PC-3 (cell line): ENCODE data around the gene NAA38. TPM values are rescaled to one million over a fixed set of nuclear protein-coding genes. Genes with fewer than 3 reads are reported as not detected.
A peak's percentile ranks its signal among the peaks of the same experiment; 100 is the strongest.

Source experiments
- ATAC-seq: fragments of 200-7000 bp; cut with Tn5 transposase; 2 replicates; pipeline ENCODE4 v1.9.1; 2020; ENCODE audit warnings: mild to moderate bottlenecking, moderate library complexity
- BruUV-seq: library from RNA; stranded (reverse); fragments of 400-500 nt; replicated peaks from 2 replicates; lab custom pipeline; 2021; lab: Mats Ljungman, UMichigan
- CTCF ChIA-PET: fragments of 300-600 bp; sonication (Branson Sonifier 250); formaldehyde crosslinking; loops from one replicate; lab custom pipeline; 2022; ENCODE audit warnings: antibody characterized with exemption; lab: Charles Lee
- POLR2A ChIA-PET: fragments of 300-600 bp; sonication (Branson Sonifier 250); formaldehyde crosslinking; loops from one replicate; lab custom pipeline; 2022; ENCODE audit warnings: antibody characterized with exemption; ENCODE audit not compliant: unreplicated experiment; lab: Charles Lee
- DNase-seq: peaks from one replicate; pipeline ENCODE4 v3.0.0-alpha.2; 2015
- H2AFZ ChIP-seq: fragments of 300-600 bp; sonication (generic); 2 replicates; pipeline ENCODE4 v1.6.0; 2016; ENCODE audit warnings: antibody characterized with exemption, low read length
- H3F3A ChIP-seq: fragments of 300-600 bp; sonication (generic); one replicate; pipeline ENCODE4 v1.6.0; 2017; ENCODE audit warnings: antibody characterized with exemption, low read length, control low read depth, mild to moderate bottlenecking; ENCODE audit not compliant: unreplicated experiment
- H3K27ac ChIP-seq: fragments of 300-600 bp; sonication (generic); 2 replicates; pipeline ENCODE4 v1.5.1; 2016; ENCODE audit warnings: mild to moderate bottlenecking, low read length
- H3K27me3 ChIP-seq: fragments of 300-600 bp; sonication (generic); 2 replicates; pipeline ENCODE4 v1.6.1; 2016; ENCODE audit warnings: low read length, mixed read lengths
- H3K36me3 ChIP-seq: fragments of 300-600 bp; sonication (generic); 2 replicates; pipeline ENCODE4 v1.6.1; 2016; ENCODE audit warnings: low read depth, mixed run types, low read length, mixed read lengths
- H3K4me1 ChIP-seq: fragments of 300-600 bp; sonication (generic); 2 replicates; pipeline ENCODE4 v1.5.1; 2016; ENCODE audit warnings: low read length; ENCODE audit not compliant: insufficient read depth
- H3K4me2 ChIP-seq: fragments of 300-600 bp; sonication (generic); 2 replicates; pipeline ENCODE4 v1.6.0; 2016; ENCODE audit warnings: low read length
- H3K4me3 ChIP-seq: fragments of 300-600 bp; sonication (generic); 2 replicates; pipeline ENCODE4 v1.5.1; 2016; ENCODE audit warnings: mild to moderate bottlenecking, low read length, mixed read lengths
- H3K79me2 ChIP-seq: fragments of 300-600 bp; sonication (generic); 2 replicates; pipeline ENCODE4 v1.6.1; 2017; ENCODE audit warnings: low read length, mixed read lengths
- H3K9ac ChIP-seq: fragments of 300-600 bp; sonication (generic); 2 replicates; pipeline ENCODE4 v1.6.0; 2016; ENCODE audit warnings: mild to moderate bottlenecking, low read length
- H3K9me2 ChIP-seq: fragments of 300-600 bp; sonication (generic); replicated peaks from 2 replicates; pipeline ENCODE4 v1.6.1; 2016; ENCODE audit warnings: mixed run types, low read length, mixed read lengths
- H3K9me3 ChIP-seq: fragments of 300-600 bp; sonication (generic); 2 replicates; pipeline ENCODE4 v1.6.1; 2016; ENCODE audit warnings: low read length, mixed read lengths
- H4K20me1 ChIP-seq: fragments of 300-600 bp; sonication (generic); 2 replicates; pipeline ENCODE4 v1.6.1; 2016; ENCODE audit warnings: low read length, mixed read lengths
- CTCF ChIP-seq: fragments of 300-600 bp; sonication (generic); conservative IDR thresholded peaks from 2 replicates; pipeline ENCODE4 v1.5.1; 2017; ENCODE audit warnings: antibody characterized with exemption, low read depth, mild to moderate bottlenecking, low read length
- EZH2 ChIP-seq: fragments of 300-600 bp; sonication (generic); IDR thresholded peaks from one replicate; pipeline ENCODE4 v1.6.1; 2017; ENCODE audit warnings: antibody characterized with exemption, mild to moderate bottlenecking, low read length; ENCODE audit not compliant: unreplicated experiment
- EZH2phosphoT487 ChIP-seq: fragments of 300-600 bp; sonication (generic); IDR thresholded peaks from 2 replicates; pipeline ENCODE4 v1.6.1; 2018; ENCODE audit warnings: mild to moderate bottlenecking, antibody characterized with exemption, low read length, borderline replicate concordance
- intact Hi-C: fragments of 100-400 bp; cut with micrococcal nuclease; formaldehyde crosslinking; loops from 2 replicates; pipeline ENCODE4 v1.9.0; 2023
- total RNA-seq: library from RNA; depleted of rRNA; stranded (reverse); fragments of >200 nt; gene quantifications from 2 replicates; pipeline ENCODE4 v1.2.3, GENCODE V29; 2014

NAA38 gene
- total RNA-seq, 1 experiment from 2014 or later, result 403 TPM

DNA sequence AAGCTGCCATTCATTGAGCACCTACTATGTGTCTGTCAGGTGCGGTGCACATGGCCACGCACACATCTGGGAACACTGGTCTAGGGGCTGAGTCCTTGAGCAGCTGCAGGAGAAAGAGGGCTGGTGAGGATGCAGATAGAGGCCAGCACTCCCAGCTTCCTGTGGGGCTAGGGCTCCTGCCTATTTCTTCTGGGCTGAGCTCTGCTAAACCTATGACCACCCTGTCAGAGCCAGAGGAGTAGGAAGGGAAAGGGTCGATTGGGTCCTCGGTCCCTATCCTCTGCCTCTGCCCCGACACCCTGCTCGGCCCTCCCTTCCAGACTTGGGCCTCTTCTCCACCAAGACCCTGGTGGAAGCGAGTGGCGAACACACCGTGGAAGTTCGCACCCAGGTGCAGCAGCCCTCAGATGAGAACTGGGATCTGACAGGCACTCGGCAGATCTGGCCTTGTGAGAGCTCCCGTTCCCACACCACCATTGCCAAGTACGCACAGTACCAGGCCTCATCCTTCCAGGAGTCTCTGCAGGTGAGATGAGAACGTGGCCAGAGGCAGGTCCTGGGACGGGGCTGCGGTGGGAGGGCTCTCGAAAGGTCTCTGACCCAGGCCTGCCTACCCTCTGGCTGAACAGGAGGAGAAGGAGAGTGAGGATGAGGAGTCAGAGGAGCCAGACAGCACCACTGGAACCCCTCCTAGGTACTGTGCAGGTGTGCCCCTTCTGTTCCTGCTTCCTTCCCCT lies 6.5 kb downstream of the NAA38 start:
- peak overlapping the region; percentile 62 for H3K4me2 ChIP-seq
- BruUV-seq, result no TSS peak
- TF ChIP-seq EZH2phosphoT487, result no peak
- no peak for TF ChIP-seq EZH2
- TF ChIP-seq CTCF, result no peak
- ChIA-PET POLR2A (interaction anchor here (0.6 kb wide), 1 partner anchor 17 kb away, joined by 4 read pairs; the partner anchor contains the start of gene KDM6B), CTCF (interaction anchor here (0.6 to 0.7 kb wide), 2 partner anchors 26 to 161 kb away, joined by 3 read pairs; no protein-coding TSS in a partner anchor)
- H3K79me2 ChIP-seq, result peaks cover 8% of the 10 kb centered on the region; the same call in 1 of the 2 replicates
- no peaks in the 10 kb centered on the region for H3K9me3 ChIP-seq
- H3K27me3 ChIP-seq, result no peaks in the 10 kb centered on the region
- peak overlapping the region; percentile 43 for H3K4me3 ChIP-seq
- ATAC-seq (no peak), DNase-seq (no peak)
- intact Hi-C loops, result loop anchor here (1.0 kb wide), 1 partner anchor 29 kb away; no protein-coding TSS in a partner anchor
- no peaks in the 10 kb centered on the region for H3F3A ChIP-seq
- H3K9me2 ChIP-seq, result no peaks in the 10 kb centered on the region
- H3K36me3 ChIP-seq, result peaks cover 8% of the 10 kb centered on the region; the same call in 1 of the 2 replicates
- no peak overlapping the region for H3K27ac ChIP-seq
- no peaks in the 10 kb centered on the region for H4K20me1 ChIP-seq
- peaks cover 14% of the 10 kb centered on the region for H3K4me1 ChIP-seq
- H2AFZ ChIP-seq, result no peak overlapping the region
- H3K9ac ChIP-seq, result no peak overlapping the region

GRCh38 chr17:7849751-7850504 lies 7.4 kb downstream of the NAA38 start:
- H3K79me2 ChIP-seq, result peaks cover 9% of the 10 kb centered on the region
- H3K27ac ChIP-seq, result no peak overlapping the region
- ATAC-seq (no peak), DNase-seq (no peak)
- H3K4me3 ChIP-seq, result no peak overlapping the region
- peaks cover 15% of the 10 kb centered on the region for H3K4me1 ChIP-seq
- H3F3A ChIP-seq, result no peaks in the 10 kb centered on the region
- ChIA-PET POLR2A (no interaction called here), CTCF (no interaction called here)
- no peaks in the 10 kb centered on the region for H3K9me3 ChIP-seq
- no peak overlapping the region for H3K9ac ChIP-seq
- H3K9me2 ChIP-seq, result no peaks in the 10 kb centered on the region
- H3K4me2 ChIP-seq, result no peak overlapping the region
- peaks cover 8% of the 10 kb centered on the region; the same call in 1 of the 2 replicates for H3K36me3 ChIP-seq
- H2AFZ ChIP-seq, result no peak overlapping the region
- no peaks in the 10 kb centered on the region for H3K27me3 ChIP-seq
- no TSS peak for BruUV-seq
- H4K20me1 ChIP-seq, result no peaks in the 10 kb centered on the region
- TF ChIP-seq CTCF (no peak), EZH2phosphoT487 (no peak), EZH2 (no peak)
- intact Hi-C loops, result no loop called here
